ENCODE data around the gene SEC16B.

SEC16B gene

DNA sequence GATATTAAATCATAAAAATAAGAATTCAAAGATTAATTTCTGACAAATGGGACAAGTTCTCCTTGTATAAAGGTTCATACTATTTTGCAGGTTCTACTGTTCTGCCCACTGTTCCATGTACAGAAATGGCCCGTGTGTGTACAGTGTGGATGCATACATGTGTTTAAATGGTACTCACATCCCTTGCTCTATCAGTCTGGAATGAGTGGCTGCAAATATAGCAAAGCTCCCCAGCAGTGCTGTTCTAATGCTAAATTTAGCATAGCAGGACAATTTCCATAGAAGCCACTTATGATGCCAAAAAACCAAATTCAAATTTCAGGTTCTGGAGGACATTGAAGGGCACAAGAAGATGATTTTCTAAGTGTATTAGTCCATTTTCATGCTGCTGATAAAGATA, 9.4 kb upstream of the SEC16B start:
- Histone ChIP-seq H3K9ac (ENCODE audit: low read length in 5 of 5) (no peak overlapping the region), H3K4me3 (ENCODE audit: low read depth in 1 of 5, low read length in 5 of 5) (no peak overlapping the region), H3K27ac (ENCODE audit: low read depth, low read length) (no peak overlapping the region), H3K36me3 (ENCODE audit: control insufficient read depth in 5 of 5, insufficient read depth in 5 of 5, low read length in 5 of 5) (peaks cover 0 to 8% (median 6%) of the 10 kb centered on the region in 5 donors), H3K4me1 (ENCODE audit: control insufficient read depth in 5 of 5, insufficient read depth in 5 of 5, low read length in 5 of 5) (peaks cover 6 to 16% (median 13%) of the 10 kb centered on the region in 5 donors), H3K9me3 (ENCODE audit: control insufficient read depth in 5 of 5, low read length in 5 of 5) (no peaks in the 10 kb centered on the region), H3K27me3 (ENCODE audit: control insufficient read depth in 5 of 5, insufficient read depth in 4 of 5, low read length in 5 of 5) (no peaks in the 10 kb centered on the region)

DNA sequence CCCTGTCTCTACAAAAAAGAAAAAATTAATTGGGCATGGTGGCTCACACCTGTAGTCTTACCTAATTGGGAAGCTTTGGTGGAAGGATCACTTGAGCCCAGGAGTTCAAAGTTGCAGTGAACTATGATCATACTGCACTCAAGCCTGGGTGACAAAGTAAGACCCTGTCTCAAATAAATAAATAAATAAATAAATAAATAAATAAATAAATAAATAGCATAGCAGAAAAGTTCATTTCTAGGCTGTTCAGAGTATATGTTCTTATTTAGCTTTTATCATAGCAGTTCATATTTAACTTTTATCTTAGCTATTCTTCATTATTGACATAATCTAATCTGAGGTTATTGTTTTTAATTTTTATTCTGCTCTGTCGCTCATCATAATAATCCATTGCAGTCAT, 8.7 kb upstream of the SEC16B start:
- peaks cover 0 to 9% (median 6%) of the 10 kb centered on the region in 5 donors for H3K4me1 ChIP-seq (ENCODE audit: control insufficient read depth in 5 of 5, insufficient read depth in 5 of 5, low read length in 5 of 5)
- H3K9me3 ChIP-seq (ENCODE audit: control insufficient read depth in 5 of 5, low read length in 5 of 5): no peaks in the 10 kb centered on the region
- no peak overlapping the region for H3K9ac ChIP-seq (ENCODE audit: low read length in 5 of 5)
- no peak overlapping the region for H3K27ac ChIP-seq (ENCODE audit: low read depth, low read length)
- H3K4me3 ChIP-seq (ENCODE audit: low read depth in 1 of 5, low read length in 5 of 5): no peak overlapping the region
- H3K27me3 ChIP-seq (ENCODE audit: control insufficient read depth in 5 of 5, insufficient read depth in 4 of 5, low read length in 5 of 5): no peaks in the 10 kb centered on the region
- peaks cover 0 to 8% (median 6%) of the 10 kb centered on the region in 5 donors for H3K36me3 ChIP-seq (ENCODE audit: control insufficient read depth in 5 of 5, insufficient read depth in 5 of 5, low read length in 5 of 5)

DNA sequence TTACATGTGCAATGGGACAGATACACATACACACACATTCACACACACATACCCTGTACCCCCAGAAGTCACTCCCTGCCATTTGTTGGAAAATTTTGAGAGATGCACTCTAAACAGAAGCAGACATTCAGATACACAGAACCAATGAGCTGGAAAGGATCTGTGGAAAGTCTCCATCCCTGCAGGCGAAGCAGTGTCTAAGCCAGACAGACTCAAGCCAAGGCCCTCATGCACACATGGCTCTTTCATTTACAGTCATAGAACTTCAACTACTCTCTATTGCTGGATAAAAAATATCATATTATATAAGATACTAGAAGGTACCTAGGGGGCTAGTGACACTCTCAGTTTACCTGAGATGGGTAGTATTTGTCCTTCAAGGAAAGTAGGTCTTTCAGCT, 7.3 kb upstream of the SEC16B start:
- no peaks in the 10 kb centered on the region for H3K4me1 ChIP-seq (ENCODE audit: control insufficient read depth in 5 of 5, insufficient read depth in 5 of 5, low read length in 5 of 5)
- H3K27me3 ChIP-seq (ENCODE audit: control insufficient read depth in 5 of 5, insufficient read depth in 4 of 5, low read length in 5 of 5): no peaks in the 10 kb centered on the region
- no peak overlapping the region for H3K4me3 ChIP-seq (ENCODE audit: low read depth in 1 of 5, low read length in 5 of 5)

DNA sequence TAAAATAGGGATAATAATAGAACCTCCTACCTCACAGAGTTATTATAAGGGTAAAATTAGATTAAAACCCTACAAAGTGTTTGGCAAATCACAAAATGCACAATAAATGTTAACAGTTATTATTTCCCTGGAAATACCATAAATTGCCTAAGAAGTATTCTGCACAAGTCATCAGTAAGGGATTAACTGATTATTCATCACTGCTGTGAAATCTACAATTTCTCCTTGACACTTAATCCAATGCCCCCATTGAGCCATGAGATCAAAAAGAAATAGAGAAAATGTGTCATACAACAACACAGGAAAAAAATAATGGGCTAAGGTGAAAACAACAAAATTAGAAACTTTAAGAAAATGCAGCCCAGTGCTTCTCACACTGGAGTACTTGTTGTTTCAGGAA, 6.7 kb upstream of the SEC16B start:
- H3K36me3 ChIP-seq (ENCODE audit: control insufficient read depth in 5 of 5, insufficient read depth in 5 of 5, low read length in 5 of 5): peaks cover 0 to 11% (median 6%) of the 10 kb centered on the region in 5 donors
- H3K27me3 ChIP-seq (ENCODE audit: control insufficient read depth in 5 of 5, insufficient read depth in 4 of 5, low read length in 5 of 5): no peaks in the 10 kb centered on the region

More for the DNA sequence above, 7.3 kb upstream of the SEC16B start:
- H3K27ac ChIP-seq (ENCODE audit: low read depth, low read length): no peak overlapping the region
- no peak overlapping the region for H3K9ac ChIP-seq (ENCODE audit: low read length in 5 of 5)
- H3K36me3 ChIP-seq (ENCODE audit: control insufficient read depth in 5 of 5, insufficient read depth in 5 of 5, low read length in 5 of 5): peaks cover 0 to 11% (median 6%) of the 10 kb centered on the region in 5 donors
- H3K9me3 ChIP-seq (ENCODE audit: control insufficient read depth in 5 of 5, low read length in 5 of 5): no peaks in the 10 kb centered on the region

DNA sequence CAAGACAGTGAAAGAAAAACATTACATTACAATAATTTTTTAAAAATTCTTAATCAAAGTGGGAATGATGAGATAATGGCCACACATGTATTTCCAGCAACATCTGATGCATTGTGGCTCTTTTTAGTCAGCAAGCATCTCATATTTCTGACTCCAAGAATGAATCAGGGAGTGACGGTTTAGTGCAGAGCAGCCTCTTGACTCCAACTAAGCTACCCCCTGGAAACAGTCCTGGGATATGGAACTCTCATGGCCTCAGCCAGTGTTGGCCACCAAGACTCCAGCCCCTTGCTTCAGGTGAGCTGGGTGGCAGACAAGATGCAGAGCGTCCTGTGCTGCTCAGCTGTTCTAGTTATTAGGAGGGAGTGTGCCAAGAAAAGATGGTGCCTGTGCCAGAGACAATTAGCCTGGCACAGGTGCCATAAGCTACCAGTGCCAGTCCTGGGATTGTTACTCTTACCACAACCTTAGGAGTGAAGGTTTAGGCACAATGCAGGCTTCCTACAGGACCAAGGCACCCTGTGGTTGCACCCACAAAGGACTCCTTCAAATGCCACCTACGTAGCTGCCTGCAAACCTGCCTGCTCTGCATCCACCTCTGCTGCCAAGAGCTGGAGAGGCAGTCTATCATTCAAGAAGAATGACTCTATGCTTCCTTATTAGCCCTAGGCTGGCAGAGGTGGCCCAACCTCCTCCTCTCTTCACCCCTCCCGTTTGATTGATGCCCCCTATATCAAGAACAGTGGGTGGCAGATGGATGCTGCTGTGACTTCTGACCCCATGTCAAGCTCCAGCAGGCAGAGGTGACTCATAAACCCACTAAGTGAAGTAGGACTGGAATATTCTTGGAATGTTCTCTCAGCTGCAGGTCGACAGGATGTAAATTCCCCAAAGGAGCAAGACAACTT, 6.0 kb upstream of the SEC16B start:
- Histone ChIP-seq H3K36me3 (ENCODE audit: control insufficient read depth in 5 of 5, insufficient read depth in 5 of 5, low read length in 5 of 5) (peaks cover 0 to 11% (median 6%) of the 10 kb centered on the region in 5 donors), H3K4me1 (ENCODE audit: control insufficient read depth in 5 of 5, insufficient read depth in 5 of 5, low read length in 5 of 5) (no peaks in the 10 kb centered on the region), H3K9me3 (ENCODE audit: control insufficient read depth in 5 of 5, low read length in 5 of 5) (no peaks in the 10 kb centered on the region), H3K27me3 (ENCODE audit: control insufficient read depth in 5 of 5, insufficient read depth in 4 of 5, low read length in 5 of 5) (no peaks in the 10 kb centered on the region), H3K4me3 (ENCODE audit: low read depth in 1 of 5, low read length in 5 of 5) (no peak overlapping the region), H3K9ac (ENCODE audit: low read length in 5 of 5) (no peak overlapping the region), H3K27ac (ENCODE audit: low read depth, low read length) (no peak overlapping the region)

More for the DNA sequence above, 6.7 kb upstream of the SEC16B start:
- H3K9ac ChIP-seq (ENCODE audit: low read length in 5 of 5): no peak overlapping the region
- H3K27ac ChIP-seq (ENCODE audit: low read depth, low read length): no peak overlapping the region
- H3K4me1 ChIP-seq (ENCODE audit: control insufficient read depth in 5 of 5, insufficient read depth in 5 of 5, low read length in 5 of 5): no peaks in the 10 kb centered on the region
- no peak overlapping the region for H3K4me3 ChIP-seq (ENCODE audit: low read depth in 1 of 5, low read length in 5 of 5)
- H3K9me3 ChIP-seq (ENCODE audit: control insufficient read depth in 5 of 5, low read length in 5 of 5): no peaks in the 10 kb centered on the region

DNA sequence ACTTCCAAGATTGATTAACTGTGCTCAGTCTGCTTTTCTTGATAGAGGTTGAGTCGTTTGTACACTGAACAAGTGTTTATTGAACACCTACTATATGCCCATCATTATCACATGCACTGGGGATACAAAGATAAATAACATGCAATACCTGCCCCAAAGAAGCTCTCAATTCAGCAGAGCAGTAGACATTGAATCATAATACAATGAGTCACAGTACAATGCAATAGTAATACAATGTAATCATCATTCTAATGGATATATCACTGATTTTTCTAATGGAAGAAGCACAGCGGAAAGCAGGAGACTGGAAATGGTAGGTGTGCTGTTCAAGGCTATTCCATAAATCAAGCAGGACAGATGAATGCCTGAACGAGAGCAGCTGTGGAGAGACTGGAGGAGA, 3.7 kb upstream of the SEC16B start:
- Histone ChIP-seq H3K36me3 (ENCODE audit: control insufficient read depth in 5 of 5, insufficient read depth in 5 of 5, low read length in 5 of 5) (peaks cover 0 to 11% (median 9%) of the 10 kb centered on the region in 5 donors), H3K9ac (ENCODE audit: low read length in 5 of 5) (no peak overlapping the region), H3K4me3 (ENCODE audit: low read depth in 1 of 5, low read length in 5 of 5) (no peak overlapping the region), H3K9me3 (ENCODE audit: control insufficient read depth in 5 of 5, low read length in 5 of 5) (no peaks in the 10 kb centered on the region), H3K4me1 (ENCODE audit: control insufficient read depth in 5 of 5, insufficient read depth in 5 of 5, low read length in 5 of 5) (peaks cover 0 to 6% (median 0%) of the 10 kb centered on the region in 5 donors), H3K27me3 (ENCODE audit: control insufficient read depth in 5 of 5, insufficient read depth in 4 of 5, low read length in 5 of 5) (no peaks in the 10 kb centered on the region), H3K27ac (ENCODE audit: low read depth, low read length) (no peak overlapping the region)

DNA sequence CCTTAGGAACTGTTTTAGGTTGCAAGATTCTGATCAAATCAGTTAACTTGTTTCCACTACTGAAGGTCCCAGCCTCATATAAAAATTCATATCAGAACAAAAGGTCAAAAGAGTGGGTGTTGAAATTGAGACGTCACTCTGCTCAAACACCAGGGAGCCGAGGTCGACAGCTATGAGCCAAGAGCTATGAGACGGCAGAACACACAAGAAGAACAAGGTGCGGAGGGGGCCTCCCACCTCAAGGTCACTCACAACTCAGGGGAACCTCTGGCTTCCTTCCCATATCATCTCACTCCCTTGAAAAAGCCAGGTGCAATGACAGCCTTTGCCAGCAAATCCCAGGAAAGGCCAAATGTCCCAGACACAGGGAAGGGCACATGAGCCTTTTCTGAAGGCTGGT, 749 bp downstream of the SEC16B start:
- Histone ChIP-seq H3K9me3 (ENCODE audit: control insufficient read depth in 5 of 5, low read length in 5 of 5) (no peaks in the 10 kb centered on the region), H3K4me3 (ENCODE audit: low read depth in 1 of 5, low read length in 5 of 5) (no peak overlapping the region), H3K4me1 (ENCODE audit: control insufficient read depth in 5 of 5, insufficient read depth in 5 of 5, low read length in 5 of 5) (peaks cover 0 to 7% (median 0%) of the 10 kb centered on the region in 5 donors), H3K27me3 (ENCODE audit: control insufficient read depth in 5 of 5, insufficient read depth in 4 of 5, low read length in 5 of 5) (no peaks in the 10 kb centered on the region), H3K27ac (ENCODE audit: low read depth, low read length) (no peak overlapping the region), H3K9ac (ENCODE audit: low read length in 5 of 5) (no peak overlapping the region), H3K36me3 (ENCODE audit: control insufficient read depth in 5 of 5, insufficient read depth in 5 of 5, low read length in 5 of 5) (peaks cover 8 to 30% (median 26%) of the 10 kb centered on the region in 5 donors)

DNA sequence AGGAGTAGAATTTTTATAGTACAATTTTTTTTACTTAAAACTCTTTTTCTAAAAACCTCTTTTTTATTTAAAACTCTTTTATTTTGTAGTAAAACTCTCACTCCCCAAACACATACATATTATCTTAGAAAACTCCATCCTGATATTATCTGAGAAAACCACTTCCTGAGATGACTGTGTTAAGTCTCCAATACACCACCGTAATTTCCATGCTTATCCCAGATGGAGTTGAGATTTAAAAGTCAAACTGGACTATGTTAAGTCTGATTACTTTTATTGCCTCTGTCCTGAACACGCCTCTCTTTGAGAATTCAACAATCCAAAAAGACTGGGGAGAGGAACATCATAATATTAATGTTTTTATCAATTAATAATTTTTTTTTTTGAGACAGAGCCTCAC, 3.7 kb downstream of the SEC16B start:
- Histone ChIP-seq H3K4me1 (ENCODE audit: control insufficient read depth in 5 of 5, insufficient read depth in 5 of 5, low read length in 5 of 5) (peaks cover 0 to 7% (median 0%) of the 10 kb centered on the region in 5 donors), H3K4me3 (ENCODE audit: low read depth in 1 of 5, low read length in 5 of 5) (no peak overlapping the region), H3K27ac (ENCODE audit: low read depth, low read length) (no peak overlapping the region), H3K27me3 (ENCODE audit: control insufficient read depth in 5 of 5, insufficient read depth in 4 of 5, low read length in 5 of 5) (no peaks in the 10 kb centered on the region), H3K9ac (ENCODE audit: low read length in 5 of 5) (no peak overlapping the region), H3K9me3 (ENCODE audit: control insufficient read depth in 5 of 5, low read length in 5 of 5) (no peaks in the 10 kb centered on the region), H3K36me3 (ENCODE audit: control insufficient read depth in 5 of 5, insufficient read depth in 5 of 5, low read length in 5 of 5) (peaks cover 8 to 44% (median 34%) of the 10 kb centered on the region in 5 donors)

DNA sequence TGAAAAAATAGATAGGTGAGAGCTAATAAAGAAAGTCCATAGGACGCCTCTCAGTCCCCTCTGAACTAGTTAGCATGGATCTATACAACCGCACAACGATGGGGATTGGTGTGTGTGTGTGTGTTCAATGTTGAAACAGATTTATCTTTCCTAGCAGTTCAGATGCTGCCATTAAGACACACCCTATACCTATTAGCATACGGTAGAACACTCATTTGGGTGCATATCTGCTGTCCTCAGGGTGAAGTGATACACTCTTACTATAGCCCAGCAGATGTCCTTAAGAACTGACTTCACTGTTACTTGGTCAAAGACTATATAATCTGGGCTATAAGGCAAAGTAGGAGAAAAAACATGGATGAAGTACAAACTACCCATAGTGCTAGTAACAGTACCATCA, 4.6 kb downstream of the SEC16B start:
- Histone ChIP-seq H3K36me3 (ENCODE audit: control insufficient read depth in 5 of 5, insufficient read depth in 5 of 5, low read length in 5 of 5) (peaks cover 8 to 53% (median 43%) of the 10 kb centered on the region in 5 donors), H3K4me3 (ENCODE audit: low read depth in 1 of 5, low read length in 5 of 5) (no peak overlapping the region), H3K27ac (ENCODE audit: low read depth, low read length) (no peak overlapping the region), H3K9ac (ENCODE audit: low read length in 5 of 5) (no peak overlapping the region), H3K9me3 (ENCODE audit: control insufficient read depth in 5 of 5, low read length in 5 of 5) (no peaks in the 10 kb centered on the region), H3K27me3 (ENCODE audit: control insufficient read depth in 5 of 5, insufficient read depth in 4 of 5, low read length in 5 of 5) (no peaks in the 10 kb centered on the region), H3K4me1 (ENCODE audit: control insufficient read depth in 5 of 5, insufficient read depth in 5 of 5, low read length in 5 of 5) (peaks cover 0 to 7% (median 0%) of the 10 kb centered on the region in 5 donors)

DNA sequence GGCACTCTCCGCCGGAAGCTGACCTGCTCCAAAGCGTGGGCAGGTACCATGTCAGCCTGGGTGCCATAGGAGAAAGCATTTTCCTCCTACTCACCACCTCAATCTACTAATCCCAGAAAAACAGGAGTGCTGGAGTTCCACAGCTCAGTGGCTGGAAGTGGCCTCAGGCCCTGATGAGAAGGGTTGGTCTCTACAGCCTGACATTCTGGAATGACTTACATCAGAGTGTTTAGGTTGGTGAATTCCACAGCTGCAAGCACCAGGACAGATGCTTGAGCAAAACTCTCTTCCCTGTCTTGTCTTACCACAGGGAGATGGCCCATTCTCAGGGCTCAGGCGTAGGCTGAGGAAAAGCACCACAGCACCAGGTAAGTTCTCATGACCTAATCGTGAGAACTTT, 5.5 kb downstream of the SEC16B start:
- Histone ChIP-seq H3K4me1 (ENCODE audit: control insufficient read depth in 5 of 5, insufficient read depth in 5 of 5, low read length in 5 of 5) (peaks cover 0 to 7% (median 0%) of the 10 kb centered on the region in 5 donors), H3K36me3 (ENCODE audit: control insufficient read depth in 5 of 5, insufficient read depth in 5 of 5, low read length in 5 of 5) (peaks cover 11 to 53% (median 48%) of the 10 kb centered on the region in 5 donors), H3K27ac (ENCODE audit: low read depth, low read length) (no peak overlapping the region), H3K27me3 (ENCODE audit: control insufficient read depth in 5 of 5, insufficient read depth in 4 of 5, low read length in 5 of 5) (no peaks in the 10 kb centered on the region), H3K4me3 (ENCODE audit: low read depth in 1 of 5, low read length in 5 of 5) (no peak overlapping the region), H3K9me3 (ENCODE audit: control insufficient read depth in 5 of 5, low read length in 5 of 5) (no peaks in the 10 kb centered on the region), H3K9ac (ENCODE audit: low read length in 5 of 5) (no peak overlapping the region)
